ENCODE data around the gene NLRC5. TPM values are rescaled to one million over a fixed set of nuclear protein-coding genes. Genes with fewer than 3 reads are reported as not detected.
A peak's percentile ranks its signal among the peaks of the same experiment; 100 is the strongest.

NLRC5 gene
- total and polyA plus RNA-seq, 9 of the 15 experiments (the other 6 are each of a cell fraction or from before 2014, with no cell fraction given) = 0.59 to 0.71 TPM; not detected in 7

DNA sequence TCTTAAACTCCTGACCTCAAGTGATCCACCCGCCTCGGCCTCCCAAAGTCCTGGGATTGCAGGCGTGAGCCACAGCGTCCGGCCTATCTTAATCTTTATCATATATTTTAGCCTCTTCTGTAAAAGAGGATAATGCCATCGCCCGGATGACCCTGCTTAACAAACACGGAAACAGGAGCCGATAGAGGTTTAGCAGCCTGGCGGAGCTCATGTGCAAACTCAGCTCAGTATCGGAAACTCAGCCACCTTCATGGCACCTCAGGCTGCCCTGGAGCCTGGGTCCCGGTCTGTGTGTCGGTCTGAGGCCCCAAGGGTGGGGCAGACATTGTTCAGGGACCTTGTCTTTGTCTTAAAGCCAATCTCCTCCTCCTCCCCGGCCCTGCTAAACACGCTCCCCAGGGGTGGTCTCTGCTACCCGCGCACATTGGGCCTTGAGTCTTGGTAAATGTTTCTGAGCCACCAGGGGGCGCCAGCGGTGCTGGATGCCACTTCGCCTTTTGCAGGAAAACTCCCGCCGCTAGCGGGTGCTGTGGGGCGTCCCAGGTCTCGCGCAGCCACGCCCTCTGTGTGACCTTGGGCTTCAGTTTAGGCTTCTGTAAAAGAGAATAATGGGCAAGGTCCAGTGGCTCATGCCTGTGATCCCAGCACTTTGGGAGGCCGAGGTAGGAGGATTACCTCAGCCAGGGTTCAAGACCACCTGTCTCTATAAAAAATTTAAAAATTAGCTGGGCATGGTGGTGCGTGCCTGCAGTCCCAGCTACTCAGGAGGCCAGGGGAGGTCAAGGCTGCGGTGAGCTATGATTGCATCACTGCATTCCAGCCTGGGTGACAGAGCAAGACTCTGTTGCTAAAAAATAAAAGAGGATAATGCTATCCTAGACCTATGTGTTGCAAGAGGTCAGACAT lies 24.9 kb upstream of the NLRC5 start (continued):
- TF ChIP-seq, protein P1, sequence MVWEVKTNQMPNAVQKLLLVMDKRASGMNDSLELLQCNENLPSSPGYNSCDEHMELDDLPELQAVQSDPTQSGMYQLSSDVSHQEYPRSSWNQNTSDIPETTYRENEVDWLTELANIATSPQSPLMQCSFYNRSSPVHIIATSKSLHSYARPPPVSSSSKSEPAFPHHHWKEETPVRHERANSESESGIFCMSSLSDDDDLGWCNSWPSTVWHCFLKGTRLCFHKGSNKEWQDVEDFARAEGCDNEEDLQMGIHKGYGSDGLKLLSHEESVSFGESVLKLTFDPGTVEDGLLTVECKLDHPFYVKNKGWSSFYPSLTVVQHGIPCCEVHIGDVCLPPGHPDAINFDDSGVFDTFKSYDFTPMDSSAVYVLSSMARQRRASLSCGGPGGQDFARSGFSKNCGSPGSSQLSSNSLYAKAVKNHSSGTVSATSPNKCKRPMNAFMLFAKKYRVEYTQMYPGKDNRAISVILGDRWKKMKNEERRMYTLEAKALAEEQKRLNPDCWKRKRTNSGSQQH (CRISPR knock-in tag; IDR thresholded peaks at IDR 0.05) = no peak
- TF ChIP-seq, protein P2, sequence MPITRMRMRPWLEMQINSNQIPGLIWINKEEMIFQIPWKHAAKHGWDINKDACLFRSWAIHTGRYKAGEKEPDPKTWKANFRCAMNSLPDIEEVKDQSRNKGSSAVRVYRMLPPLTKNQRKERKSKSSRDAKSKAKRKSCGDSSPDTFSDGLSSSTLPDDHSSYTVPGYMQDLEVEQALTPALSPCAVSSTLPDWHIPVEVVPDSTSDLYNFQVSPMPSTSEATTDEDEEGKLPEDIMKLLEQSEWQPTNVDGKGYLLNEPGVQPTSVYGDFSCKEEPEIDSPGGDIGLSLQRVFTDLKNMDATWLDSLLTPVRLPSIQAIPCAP (CRISPR knock-in tag; IDR thresholded peaks at IDR 0.05; ENCODE audit: borderline replicate concordance) = no peak
- TF ChIP-seq ZNF408 (CRISPR knock-in tag; IDR thresholded peaks at IDR 0.05; ENCODE audit: low read depth) (no peak), ZNF263 (CRISPR knock-in tag; IDR thresholded peaks at IDR 0.05; ENCODE audit: borderline replicate concordance) (no peak), CBX1 (IDR thresholded peaks at IDR 0.05; ENCODE audit: low read depth) (no peak), SPI1 (IDR thresholded peaks at IDR 0.05; ENCODE audit: borderline replicate concordance, low read depth, low read length) (no peak), BHLHE40 (IDR thresholded peaks at IDR 0.05; ENCODE audit: low read length) (no peak), NR3C1 (CRISPR knock-in tag; IDR thresholded peaks at IDR 0.05) (no peak), HOXB6 (CRISPR knock-in tag; IDR thresholded peaks at IDR 0.05; ENCODE audit: borderline replicate concordance) (no peak), PTTG1 (tag; IDR thresholded peaks at IDR 0.05; ENCODE audit: low read depth) (no peak), PML (IDR thresholded peaks at IDR 0.05; ENCODE audit: low read length) (no peak), ZNF239 (CRISPR knock-in tag; IDR thresholded peaks at IDR 0.05) (no peak), SRSF7 (optimal IDR thresholded peaks at IDR 0.05; ENCODE audit: low read depth, low read length) (no peak), ZNF174 (CRISPR knock-in tag; IDR thresholded peaks at IDR 0.05) (no peak), TBL1XR1 (IDR thresholded peaks at IDR 0.05; ENCODE audit: low read length in 2 of 2) (no peak), HDAC6 (IDR thresholded peaks at IDR 0.05; ENCODE audit: low read depth, low read length) (no peak), NR2F6 (CRISPR knock-in tag; IDR thresholded peaks at IDR 0.05) (no peak), CC2D1A (IDR thresholded peaks at IDR 0.05) (peak; percentile 66; the same call in 1 of the 2 replicates), ZNF551 (CRISPR knock-in tag; IDR thresholded peaks at IDR 0.05) (no peak), SAP30 (IDR thresholded peaks at IDR 0.05; ENCODE audit: borderline replicate concordance, insufficient read depth, low read depth, low read length, poor library complexity, severe bottlenecking) (no peak), KLF6 (CRISPR knock-in tag; IDR thresholded peaks at IDR 0.05; ENCODE audit: borderline replicate concordance) (no peak)
- TF ChIP-seq, protein P3, sequence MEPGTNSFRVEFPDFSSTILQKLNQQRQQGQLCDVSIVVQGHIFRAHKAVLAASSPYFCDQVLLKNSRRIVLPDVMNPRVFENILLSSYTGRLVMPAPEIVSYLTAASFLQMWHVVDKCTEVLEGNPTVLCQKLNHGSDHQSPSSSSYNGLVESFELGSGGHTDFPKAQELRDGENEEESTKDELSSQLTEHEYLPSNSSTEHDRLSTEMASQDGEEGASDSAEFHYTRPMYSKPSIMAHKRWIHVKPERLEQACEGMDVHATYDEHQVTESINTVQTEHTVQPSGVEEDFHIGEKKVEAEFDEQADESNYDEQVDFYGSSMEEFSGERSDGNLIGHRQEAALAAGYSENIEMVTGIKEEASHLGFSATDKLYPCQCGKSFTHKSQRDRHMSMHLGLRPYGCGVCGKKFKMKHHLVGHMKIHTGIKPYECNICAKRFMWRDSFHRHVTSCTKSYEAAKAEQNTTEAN (CRISPR knock-in tag; IDR thresholded peaks at IDR 0.05) = no peak
- TF ChIP-seq, protein P4, sequence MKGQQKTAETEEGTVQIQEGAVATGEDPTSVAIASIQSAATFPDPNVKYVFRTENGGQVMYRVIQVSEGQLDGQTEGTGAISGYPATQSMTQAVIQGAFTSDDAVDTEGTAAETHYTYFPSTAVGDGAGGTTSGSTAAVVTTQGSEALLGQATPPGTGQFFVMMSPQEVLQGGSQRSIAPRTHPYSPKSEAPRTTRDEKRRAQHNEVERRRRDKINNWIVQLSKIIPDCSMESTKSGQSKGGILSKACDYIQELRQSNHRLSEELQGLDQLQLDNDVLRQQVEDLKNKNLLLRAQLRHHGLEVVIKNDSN (CRISPR knock-in tag; IDR thresholded peaks at IDR 0.05) = no peak
- TF ChIP-seq, protein P5, sequence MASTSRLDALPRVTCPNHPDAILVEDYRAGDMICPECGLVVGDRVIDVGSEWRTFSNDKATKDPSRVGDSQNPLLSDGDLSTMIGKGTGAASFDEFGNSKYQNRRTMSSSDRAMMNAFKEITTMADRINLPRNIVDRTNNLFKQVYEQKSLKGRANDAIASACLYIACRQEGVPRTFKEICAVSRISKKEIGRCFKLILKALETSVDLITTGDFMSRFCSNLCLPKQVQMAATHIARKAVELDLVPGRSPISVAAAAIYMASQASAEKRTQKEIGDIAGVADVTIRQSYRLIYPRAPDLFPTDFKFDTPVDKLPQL (IDR thresholded peaks at IDR 0.05; ENCODE audit: extremely low read depth, insufficient read length) = no peak
